Natural killer cell (primary cell): Measurements from ENCODE around the gene H1-8. TPM values are rescaled to one million over a fixed set of nuclear protein-coding genes. Genes with fewer than 3 reads are reported as not detected.

Experiments used
- ATAC-seq, 3 donors: fragments of 150-1000 bp in 2 of 3; fragments of 200-7000 bp in 1 of 3; cut with Tn5 transposase; 1 replicate in 1 of 3; 2 replicates in 2 of 3; pipeline ENCODE4 v1.10.0; 2021; ENCODE audit warnings: mild to moderate bottlenecking in 2 of 3, moderate library complexity in 2 of 3
- DNase-seq, 2 donors: peaks; one replicate each; pipeline versions ENCODE4 v3.0.0 to v3.0.0-alpha.2; 2013 to 2021; ENCODE audit warnings: mixed read lengths in 1 of 2
- H3K27ac ChIP-seq: one replicate; pipeline ENCODE4 v1.5.1; 2013; ENCODE audit warnings: mild to moderate bottlenecking, low read length
- H3K27me3 ChIP-seq: one replicate; pipeline ENCODE4 v1.6.1; 2013; ENCODE audit warnings: low read length; ENCODE audit not compliant: control insufficient read depth, insufficient read depth
- H3K36me3 ChIP-seq: one replicate; pipeline ENCODE4 v1.6.1; 2013; ENCODE audit warnings: low read length; ENCODE audit not compliant: control insufficient read depth, insufficient read depth
- H3K4me1 ChIP-seq: one replicate; pipeline ENCODE4 v1.6.1; 2013; ENCODE audit warnings: low read length; ENCODE audit not compliant: control insufficient read depth, insufficient read depth
- H3K4me3 ChIP-seq: one replicate; pipeline ENCODE4 v1.5.1; 2013; ENCODE audit warnings: low read length
- H3K9me3 ChIP-seq: one replicate; pipeline ENCODE4 v1.6.1; 2013; ENCODE audit warnings: low read length; ENCODE audit not compliant: control insufficient read depth, insufficient read depth
- H3K27ac Mint-ChIP-seq, 2 donors: one replicate each; pipeline ENCODE4 v1.8.0; 2022; ENCODE audit warnings: mild to moderate bottlenecking in 2 of 2, mixed read lengths in 2 of 2, moderate library complexity in 1 of 2
- H3K27me3 Mint-ChIP-seq, 2 donors: one replicate each; pipeline ENCODE4 v1.8.0; 2022; ENCODE audit warnings: low read depth in 2 of 2, mixed read lengths in 2 of 2
- H3K36me3 Mint-ChIP-seq: one replicate; pipeline ENCODE4 v1.8.0; 2022; ENCODE audit warnings: mixed read lengths
- H3K4me1 Mint-ChIP-seq, 2 donors: one replicate each; pipeline ENCODE4 v1.8.0; 2022; ENCODE audit warnings: mixed read lengths in 2 of 2
- H3K4me3 Mint-ChIP-seq: one replicate; pipeline ENCODE4 v1.8.0; 2022; ENCODE audit warnings: mild to moderate bottlenecking, moderate library complexity, mixed read lengths
- H3K9me3 Mint-ChIP-seq, 2 donors: one replicate each; pipeline ENCODE4 v1.8.0; 2022; ENCODE audit warnings: mixed read lengths in 2 of 2
- WGBS: methylation state at CpG from one replicate; pipeline ENCODE4 v1.1.7; 2013; ENCODE audit warnings: missing lambda C conversion rate; ENCODE audit not compliant: insufficient coverage; 5-methylcytosine and 5-hydroxymethylcytosine counted together
- intact Hi-C: fragments of 100-400 bp; cut with micrococcal nuclease; formaldehyde crosslinking; loops from one replicate; pipeline ENCODE4 v1.14.2; 2022
- total RNA-seq, 4 donors: library from RNA; stranded (reverse); fragments of 120-200 nt in 1 of 4; gene quantifications; one replicate each; pipeline versions ENCODE4 v1.2.3 to v1.2.4, GENCODE V29; 2013 to 2022
- TF ChIP-seq, protein P1 (sequence below): fragments of 200-600 bp; IDR thresholded peaks from one replicate; pipeline ENCODE4 v1.8.0; 2022; ENCODE audit warnings: antibody characterized with exemption

Gene H1-8
- total RNA-seq, 3 donors from 2014 or later (not counting 1 experiment from before 2014, with no cell fraction given) = not detected

DNA sequence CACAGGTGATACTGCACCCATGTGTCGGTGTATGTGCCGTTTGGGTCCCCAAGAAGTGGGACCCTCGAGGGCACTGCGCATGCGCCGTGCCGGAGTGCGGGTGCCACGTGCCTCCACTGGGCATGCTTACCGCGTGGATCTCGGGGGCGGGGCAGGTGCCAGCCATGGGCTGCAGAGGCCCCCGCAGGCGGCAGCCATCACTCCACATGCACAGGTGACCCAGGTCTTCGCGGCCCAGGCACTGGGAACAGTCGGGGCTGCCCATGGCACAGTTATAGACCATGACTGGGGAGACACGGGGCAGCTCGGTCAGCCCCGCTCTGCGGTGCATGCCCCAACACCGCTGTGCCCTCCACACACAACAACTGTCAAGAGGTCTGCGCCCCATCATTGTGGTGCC lies 31.2 kb downstream of the H1-8 start:
- H3K9me3 Mint-ChIP-seq = no peaks in the 10 kb centered on the region
- Histone ChIP-seq H3K4me1 (peaks cover 62% of the 10 kb centered on the region), H3K36me3 (peaks cover 17% of the 10 kb centered on the region), H3K9me3 (no peaks in the 10 kb centered on the region), H3K4me3 (no peak overlapping the region), H3K27me3 (no peaks in the 10 kb centered on the region), H3K27ac (no peak overlapping the region)
- H3K4me1 Mint-ChIP-seq = peaks cover 53 to 74% of the 10 kb centered on the region in 2 donors
- ATAC-seq = no peak
- H3K27ac Mint-ChIP-seq = peak overlapping the region; percentile 64 to 89
- TF ChIP-seq, protein P1, sequence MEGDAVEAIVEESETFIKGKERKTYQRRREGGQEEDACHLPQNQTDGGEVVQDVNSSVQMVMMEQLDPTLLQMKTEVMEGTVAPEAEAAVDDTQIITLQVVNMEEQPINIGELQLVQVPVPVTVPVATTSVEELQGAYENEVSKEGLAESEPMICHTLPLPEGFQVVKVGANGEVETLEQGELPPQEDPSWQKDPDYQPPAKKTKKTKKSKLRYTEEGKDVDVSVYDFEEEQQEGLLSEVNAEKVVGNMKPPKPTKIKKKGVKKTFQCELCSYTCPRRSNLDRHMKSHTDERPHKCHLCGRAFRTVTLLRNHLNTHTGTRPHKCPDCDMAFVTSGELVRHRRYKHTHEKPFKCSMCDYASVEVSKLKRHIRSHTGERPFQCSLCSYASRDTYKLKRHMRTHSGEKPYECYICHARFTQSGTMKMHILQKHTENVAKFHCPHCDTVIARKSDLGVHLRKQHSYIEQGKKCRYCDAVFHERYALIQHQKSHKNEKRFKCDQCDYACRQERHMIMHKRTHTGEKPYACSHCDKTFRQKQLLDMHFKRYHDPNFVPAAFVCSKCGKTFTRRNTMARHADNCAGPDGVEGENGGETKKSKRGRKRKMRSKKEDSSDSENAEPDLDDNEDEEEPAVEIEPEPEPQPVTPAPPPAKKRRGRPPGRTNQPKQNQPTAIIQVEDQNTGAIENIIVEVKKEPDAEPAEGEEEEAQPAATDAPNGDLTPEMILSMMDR = no peak
- intact Hi-C loops = no loop called here
- H3K27me3 Mint-ChIP-seq = no peaks in the 10 kb centered on the region
- no peaks in the 10 kb centered on the region for H3K36me3 Mint-ChIP-seq
- DNase-seq = no peak
- H3K4me3 Mint-ChIP-seq = no peak overlapping the region
- WGBS = 94% methylated on average over 24 of the region's 24 CpGs

DNA sequence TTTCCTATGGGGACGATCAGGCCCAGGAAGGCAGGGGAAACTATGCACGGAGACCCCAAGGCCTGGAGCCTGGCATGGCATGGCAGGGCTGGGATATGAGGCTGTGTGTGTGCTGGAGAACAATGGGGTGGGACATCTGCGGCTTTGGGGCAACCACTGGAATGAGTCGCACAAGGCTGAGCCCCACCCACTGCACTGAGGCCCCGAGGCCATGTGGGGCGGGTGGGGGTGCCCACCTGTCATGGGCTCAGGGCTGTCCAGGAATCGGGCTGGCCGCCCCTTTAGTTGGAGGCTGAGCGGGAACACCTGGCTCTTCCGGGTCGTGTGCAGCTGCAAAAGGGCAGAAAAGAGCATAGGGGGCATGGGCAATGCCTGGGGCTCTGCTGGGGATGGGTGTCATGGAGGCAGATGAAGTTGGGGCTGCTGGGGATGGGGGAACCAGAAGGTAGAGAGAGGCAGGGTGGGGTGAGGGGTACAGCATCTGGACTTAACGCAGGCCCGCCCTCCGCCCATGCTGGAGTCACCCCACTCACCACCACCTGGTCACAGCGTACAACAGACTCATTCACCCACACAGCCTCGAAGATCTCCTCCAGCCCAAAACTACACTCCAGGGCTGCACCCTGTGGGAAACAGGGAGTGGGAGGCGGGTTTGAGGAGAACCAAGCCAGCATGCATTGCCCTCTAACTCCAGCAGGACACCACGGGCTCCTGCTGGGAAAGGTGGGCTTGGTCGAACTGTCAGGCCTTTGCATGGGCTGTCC lies 32.4 kb downstream of the H1-8 start:
- H3K4me1 Mint-ChIP-seq = peaks cover 50 to 69% of the 10 kb centered on the region in 2 donors
- Histone ChIP-seq H3K27ac (peak overlapping the region; percentile 86), H3K36me3 (peaks cover 11% of the 10 kb centered on the region), H3K27me3 (no peaks in the 10 kb centered on the region), H3K9me3 (no peaks in the 10 kb centered on the region), H3K4me1 (peaks cover 64% of the 10 kb centered on the region), H3K4me3 (no peak overlapping the region)
- intact Hi-C loops = loop anchor here (5.0 kb wide), 1 partner anchor 37 kb away; no protein-coding TSS in a partner anchor
- peak overlapping the region; percentile 89 to 90 for H3K27ac Mint-ChIP-seq
- 91% methylated on average over 17 of the region's 19 CpGs for WGBS
- no peaks in the 10 kb centered on the region for H3K27me3 Mint-ChIP-seq
- H3K36me3 Mint-ChIP-seq = no peaks in the 10 kb centered on the region
- TF ChIP-seq, protein P1 = no peak
- peak overlapping the region; percentile 42 for H3K4me3 Mint-ChIP-seq
- ATAC-seq (no peak), DNase-seq (no peak)
- H3K9me3 Mint-ChIP-seq = no peaks in the 10 kb centered on the region

DNA sequence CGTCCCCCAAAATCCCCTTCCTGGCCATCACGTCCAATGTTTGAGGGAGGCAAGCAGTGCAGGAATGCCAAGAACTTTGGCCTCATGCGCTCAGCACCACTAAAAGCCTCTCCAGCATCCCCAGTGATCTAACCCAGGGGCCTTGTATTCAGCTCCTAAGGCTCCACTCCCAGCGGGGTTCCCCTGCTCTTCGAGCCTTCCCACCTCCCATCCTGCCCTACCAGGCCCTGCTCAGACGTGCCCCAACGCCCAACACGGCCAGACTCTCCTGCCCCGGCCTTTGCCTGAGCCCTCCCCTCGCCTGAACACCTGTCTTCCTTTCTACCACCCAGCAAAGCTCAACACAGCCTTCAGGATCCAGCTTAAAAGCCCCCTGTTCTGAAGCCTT lies 33.0 kb downstream of the H1-8 start:
- Mint-ChIP-seq H3K4me3 (peak overlapping the region; percentile 62), H3K36me3 (no peaks in the 10 kb centered on the region), H3K9me3 (no peaks in the 10 kb centered on the region), H3K4me1 (peaks cover 50 to 69% of the 10 kb centered on the region in 2 donors), H3K27ac (peak overlapping the region; percentile 89 to 90), H3K27me3 (no peaks in the 10 kb centered on the region)
- H3K36me3 ChIP-seq = peaks cover 8% of the 10 kb centered on the region
- DNase-seq = peak in 1 of 2 donors; percentile 37
- H3K4me3 ChIP-seq = no peak overlapping the region
- TF ChIP-seq, protein P1 = no peak
- H3K27ac ChIP-seq = peak overlapping the region; percentile 86
- intact Hi-C loops = loop anchor here (2.0 to 5.0 kb wide), 2 partner anchors 17 to 36 kb away; no protein-coding TSS in a partner anchor
- 89% methylated on average over 10 of the region's 10 CpGs for WGBS
- no peaks in the 10 kb centered on the region for H3K27me3 ChIP-seq
- H3K4me1 ChIP-seq = peaks cover 66% of the 10 kb centered on the region
- H3K9me3 ChIP-seq = no peaks in the 10 kb centered on the region
- no peak for ATAC-seq
